ENCODE results near the gene CASR.

The CASR gene

GRCh38 chr3:122324871-122325323 lies 141.4 kb downstream of the CASR start, which contains the start of gene CSTA:
CSTA (plus strand) TSS chr3:122325248; CDS start chr3:122325293, 45 bp downstream.
- peak; percentile 74 to 86 for DNase-seq (ENCODE audit: low read depth in 1 of 2, low spot score in 1 of 2)
- Histone ChIP-seq H3K27ac (replicated peaks) (peak within 1 kb of the TSS; percentile 84), H3K4me3 (replicated peaks; ENCODE audit: insufficient read depth, low read length) (peak within 1 kb of the TSS; percentile 61), H3K27me3 (ENCODE audit: insufficient read depth, poor library complexity, severe bottlenecking) (no peaks in the 10 kb centered on the region)
- TF ChIP-seq SPI1 (IDR thresholded peaks at IDR 0.05; ENCODE audit: borderline replicate concordance, low read depth) = peak; percentile 63; the same call in 1 of the 2 replicates
- TF ChIP-seq POLR2AphosphoS5 (IDR thresholded peaks at IDR 0.05; ENCODE audit: low read depth) = peak; percentile 77
- TF ChIP-seq, protein P1, sequence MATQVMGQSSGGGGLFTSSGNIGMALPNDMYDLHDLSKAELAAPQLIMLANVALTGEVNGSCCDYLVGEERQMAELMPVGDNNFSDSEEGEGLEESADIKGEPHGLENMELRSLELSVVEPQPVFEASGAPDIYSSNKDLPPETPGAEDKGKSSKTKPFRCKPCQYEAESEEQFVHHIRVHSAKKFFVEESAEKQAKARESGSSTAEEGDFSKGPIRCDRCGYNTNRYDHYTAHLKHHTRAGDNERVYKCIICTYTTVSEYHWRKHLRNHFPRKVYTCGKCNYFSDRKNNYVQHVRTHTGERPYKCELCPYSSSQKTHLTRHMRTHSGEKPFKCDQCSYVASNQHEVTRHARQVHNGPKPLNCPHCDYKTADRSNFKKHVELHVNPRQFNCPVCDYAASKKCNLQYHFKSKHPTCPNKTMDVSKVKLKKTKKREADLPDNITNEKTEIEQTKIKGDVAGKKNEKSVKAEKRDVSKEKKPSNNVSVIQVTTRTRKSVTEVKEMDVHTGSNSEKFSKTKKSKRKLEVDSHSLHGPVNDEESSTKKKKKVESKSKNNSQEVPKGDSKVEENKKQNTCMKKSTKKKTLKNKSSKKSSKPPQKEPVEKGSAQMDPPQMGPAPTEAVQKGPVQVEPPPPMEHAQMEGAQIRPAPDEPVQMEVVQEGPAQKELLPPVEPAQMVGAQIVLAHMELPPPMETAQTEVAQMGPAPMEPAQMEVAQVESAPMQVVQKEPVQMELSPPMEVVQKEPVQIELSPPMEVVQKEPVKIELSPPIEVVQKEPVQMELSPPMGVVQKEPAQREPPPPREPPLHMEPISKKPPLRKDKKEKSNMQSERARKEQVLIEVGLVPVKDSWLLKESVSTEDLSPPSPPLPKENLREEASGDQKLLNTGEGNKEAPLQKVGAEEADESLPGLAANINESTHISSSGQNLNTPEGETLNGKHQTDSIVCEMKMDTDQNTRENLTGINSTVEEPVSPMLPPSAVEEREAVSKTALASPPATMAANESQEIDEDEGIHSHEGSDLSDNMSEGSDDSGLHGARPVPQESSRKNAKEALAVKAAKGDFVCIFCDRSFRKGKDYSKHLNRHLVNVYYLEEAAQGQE (IDR thresholded peaks at IDR 0.05; ENCODE audit: insufficient replicate concordance, low read depth) = no peak

DNA sequence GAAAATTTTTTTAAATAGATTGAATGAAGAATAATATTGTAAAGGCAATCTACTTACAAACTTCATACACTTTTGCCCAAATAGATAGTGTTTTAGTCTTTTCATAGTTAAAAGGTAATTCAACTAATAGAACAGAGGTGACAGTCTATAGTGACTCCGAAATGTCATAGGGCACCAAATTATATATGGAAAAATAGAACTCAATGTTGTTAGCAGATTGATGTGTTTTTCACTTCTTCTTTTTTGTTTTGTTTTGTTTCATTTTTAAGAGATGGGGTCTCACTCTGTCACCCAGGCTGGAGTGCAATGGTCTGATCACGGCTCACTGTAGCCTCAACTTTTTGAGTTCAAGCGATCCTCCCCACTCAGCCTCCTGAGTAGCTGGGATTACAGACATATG lies 142.3 kb downstream of the CASR start:
- Histone ChIP-seq H3K27ac (replicated peaks) (peak overlapping the region; percentile 84), H3K4me3 (replicated peaks; ENCODE audit: insufficient read depth, low read length) (peak overlapping the region; percentile 61)
- no peak for DNase-seq (ENCODE audit: low read depth in 1 of 2, low spot score in 1 of 2)

DNA sequence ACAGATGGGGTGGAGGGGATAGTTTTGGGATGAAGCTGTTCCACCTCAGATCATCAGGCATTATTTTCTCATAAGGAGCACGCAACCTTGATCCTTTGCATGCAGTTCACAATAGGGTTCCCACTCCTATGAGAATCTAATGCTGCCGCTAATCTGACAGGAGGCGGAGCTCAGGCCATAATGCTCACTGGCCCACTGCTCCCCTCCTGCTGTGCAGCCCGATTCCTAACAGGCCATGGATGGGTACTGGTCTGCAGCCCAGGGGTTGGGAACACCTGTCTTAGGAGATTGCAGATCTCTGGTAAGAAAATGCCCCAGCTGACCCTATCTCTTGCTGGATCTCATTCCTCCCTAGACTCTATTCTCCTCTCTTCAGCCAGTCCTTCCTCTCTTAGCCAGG lies 148.4 kb downstream of the CASR start:
- Histone ChIP-seq H3K4me3 (replicated peaks; ENCODE audit: insufficient read depth, low read length) (no peak overlapping the region), H3K27me3 (ENCODE audit: insufficient read depth, poor library complexity, severe bottlenecking) (no peaks in the 10 kb centered on the region), H3K27ac (replicated peaks) (no peak overlapping the region)
- no peak for DNase-seq (ENCODE audit: low read depth in 1 of 2, low spot score in 1 of 2)
- no peak for TF ChIP-seq CTCF (IDR thresholded peaks at IDR 0.05; ENCODE audit: insufficient read depth, low read length)
- no peak for TF ChIP-seq POLR2AphosphoS5 (IDR thresholded peaks at IDR 0.05; ENCODE audit: low read depth)
- TF ChIP-seq, protein P1 (IDR thresholded peaks at IDR 0.05; ENCODE audit: insufficient replicate concordance, low read depth) = no peak
- no peak for TF ChIP-seq SPI1 (IDR thresholded peaks at IDR 0.05; ENCODE audit: borderline replicate concordance, low read depth)
- no peak for TF ChIP-seq GABPA (IDR thresholded peaks at IDR 0.05; ENCODE audit: low read depth)

More for the DNA sequence above, 142.3 kb downstream of the CASR start:
- H3K27me3 ChIP-seq (ENCODE audit: insufficient read depth, poor library complexity, severe bottlenecking) = no peaks in the 10 kb centered on the region
- peak; percentile 50; the same call in 1 of the 2 replicates for TF ChIP-seq SPI1 (IDR thresholded peaks at IDR 0.05; ENCODE audit: borderline replicate concordance, low read depth)
- TF ChIP-seq GABPA (IDR thresholded peaks at IDR 0.05; ENCODE audit: low read depth) = no peak

GRCh38 chr3:122332551-122332950 lies 149.1 kb downstream of the CASR start:
- TF ChIP-seq CTCF (IDR thresholded peaks at IDR 0.05; ENCODE audit: insufficient read depth, low read length) (no peak), SPI1 (IDR thresholded peaks at IDR 0.05; ENCODE audit: borderline replicate concordance, low read depth) (no peak), GABPA (IDR thresholded peaks at IDR 0.05; ENCODE audit: low read depth) (no peak), POLR2AphosphoS5 (IDR thresholded peaks at IDR 0.05; ENCODE audit: low read depth) (no peak)
- TF ChIP-seq, protein P1 (IDR thresholded peaks at IDR 0.05; ENCODE audit: insufficient replicate concordance, low read depth) = no peak
- Histone ChIP-seq H3K27me3 (ENCODE audit: insufficient read depth, poor library complexity, severe bottlenecking) (no peaks in the 10 kb centered on the region), H3K4me3 (replicated peaks; ENCODE audit: insufficient read depth, low read length) (no peak overlapping the region), H3K27ac (replicated peaks) (no peak overlapping the region)
- no peak for DNase-seq (ENCODE audit: low read depth in 1 of 2, low spot score in 1 of 2)

Measured in HL-60 (cell line).